ENCODE results near the gene ME3.

ME3 gene

GRCh38 chr11:86587264-86588193 is 84.9 kb downstream of the ME3 start:
- Mint-ChIP-seq H3K4me3 (no peak overlapping the region), H3K9me3 (no peaks in the 10 kb centered on the region), H3K27ac (no peak overlapping the region), H3K27me3 (ENCODE audit: low read depth) (no peaks in the 10 kb centered on the region), H3K36me3 (ENCODE audit: low read depth) (peaks cover 1% of the 10 kb centered on the region), H3K4me1 (ENCODE audit: low read depth) (peaks cover 26% of the 10 kb centered on the region)

DNA sequence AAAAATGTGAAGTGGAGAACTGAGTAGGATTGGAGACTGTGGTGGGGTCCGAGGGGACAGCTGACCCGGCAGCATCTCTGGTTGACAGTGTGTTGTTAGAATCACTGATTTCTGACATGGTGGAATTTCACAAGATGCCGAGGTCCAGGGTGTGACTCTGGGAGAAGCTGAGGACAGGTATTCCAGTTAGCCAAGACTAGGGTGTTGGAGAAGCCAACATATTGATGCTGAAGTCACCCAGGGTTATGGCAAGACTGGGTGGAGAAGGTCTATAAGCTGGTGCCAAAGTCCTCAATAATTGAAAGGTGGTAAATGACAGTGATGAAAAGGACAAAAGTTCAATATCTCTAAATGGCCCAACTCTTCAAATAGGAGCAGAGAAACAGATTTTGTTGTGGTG is 86.1 kb downstream of the ME3 start:
- no peaks in the 10 kb centered on the region for H3K36me3 Mint-ChIP-seq (ENCODE audit: low read depth)
- H3K4me1 Mint-ChIP-seq (ENCODE audit: low read depth) = peaks cover 17% of the 10 kb centered on the region
- no peaks in the 10 kb centered on the region for H3K9me3 Mint-ChIP-seq
- no peaks in the 10 kb centered on the region for H3K27me3 Mint-ChIP-seq (ENCODE audit: low read depth)
- no peak overlapping the region for H3K27ac Mint-ChIP-seq
- no peak overlapping the region for H3K4me3 Mint-ChIP-seq

GRCh38 chr11:86582898-86583297 is 89.5 kb downstream of the ME3 start:
- Mint-ChIP-seq H3K27ac (no peak overlapping the region), H3K4me1 (ENCODE audit: low read depth) (peaks cover 4% of the 10 kb centered on the region), H3K9me3 (no peaks in the 10 kb centered on the region), H3K27me3 (ENCODE audit: low read depth) (no peaks in the 10 kb centered on the region), H3K36me3 (ENCODE audit: low read depth) (no peaks in the 10 kb centered on the region), H3K4me3 (no peak overlapping the region)

- H3K36me3 Mint-ChIP-seq (ENCODE audit: low read depth) = no peaks in the 10 kb centered on the region
- H3K4me3 Mint-ChIP-seq = no peak overlapping the region
- H3K27me3 Mint-ChIP-seq (ENCODE audit: low read depth) = no peaks in the 10 kb centered on the region
- H3K27ac Mint-ChIP-seq = no peak overlapping the region
- peaks cover 2% of the 10 kb centered on the region for H3K4me1 Mint-ChIP-seq (ENCODE audit: low read depth)
- no peaks in the 10 kb centered on the region for H3K9me3 Mint-ChIP-seq
Measured at GRCh38 chr11:86580535-86580934, 91.9 kb downstream of the ME3 start.

GRCh38 chr11:86579406-86579731 is 93.0 kb downstream of the ME3 start:
- peaks cover 2% of the 10 kb centered on the region for H3K4me1 Mint-ChIP-seq (ENCODE audit: low read depth)
- H3K27me3 Mint-ChIP-seq (ENCODE audit: low read depth) = no peaks in the 10 kb centered on the region
- no peak overlapping the region for H3K4me3 Mint-ChIP-seq
- no peak overlapping the region for H3K27ac Mint-ChIP-seq
- no peaks in the 10 kb centered on the region for H3K36me3 Mint-ChIP-seq (ENCODE audit: low read depth)
- H3K9me3 Mint-ChIP-seq = no peaks in the 10 kb centered on the region

GRCh38 chr11:86578727-86579405 is 93.5 kb downstream of the ME3 start:
- peaks cover 2% of the 10 kb centered on the region for H3K4me1 Mint-ChIP-seq (ENCODE audit: low read depth)
- H3K27ac Mint-ChIP-seq = no peak overlapping the region
- no peaks in the 10 kb centered on the region for H3K27me3 Mint-ChIP-seq (ENCODE audit: low read depth)
- no peak overlapping the region for H3K4me3 Mint-ChIP-seq
- no peaks in the 10 kb centered on the region for H3K9me3 Mint-ChIP-seq
- no peaks in the 10 kb centered on the region for H3K36me3 Mint-ChIP-seq (ENCODE audit: low read depth)

- H3K27me3 Mint-ChIP-seq (ENCODE audit: low read depth) = no peaks in the 10 kb centered on the region
- H3K9me3 Mint-ChIP-seq = no peaks in the 10 kb centered on the region
- H3K27ac Mint-ChIP-seq = no peak overlapping the region
- no peak overlapping the region for H3K4me3 Mint-ChIP-seq
- H3K36me3 Mint-ChIP-seq (ENCODE audit: low read depth) = no peaks in the 10 kb centered on the region
- peaks cover 2% of the 10 kb centered on the region for H3K4me1 Mint-ChIP-seq (ENCODE audit: low read depth)
Measured at GRCh38 chr11:86577644-86578636, 94.5 kb downstream of the ME3 start.

DNA sequence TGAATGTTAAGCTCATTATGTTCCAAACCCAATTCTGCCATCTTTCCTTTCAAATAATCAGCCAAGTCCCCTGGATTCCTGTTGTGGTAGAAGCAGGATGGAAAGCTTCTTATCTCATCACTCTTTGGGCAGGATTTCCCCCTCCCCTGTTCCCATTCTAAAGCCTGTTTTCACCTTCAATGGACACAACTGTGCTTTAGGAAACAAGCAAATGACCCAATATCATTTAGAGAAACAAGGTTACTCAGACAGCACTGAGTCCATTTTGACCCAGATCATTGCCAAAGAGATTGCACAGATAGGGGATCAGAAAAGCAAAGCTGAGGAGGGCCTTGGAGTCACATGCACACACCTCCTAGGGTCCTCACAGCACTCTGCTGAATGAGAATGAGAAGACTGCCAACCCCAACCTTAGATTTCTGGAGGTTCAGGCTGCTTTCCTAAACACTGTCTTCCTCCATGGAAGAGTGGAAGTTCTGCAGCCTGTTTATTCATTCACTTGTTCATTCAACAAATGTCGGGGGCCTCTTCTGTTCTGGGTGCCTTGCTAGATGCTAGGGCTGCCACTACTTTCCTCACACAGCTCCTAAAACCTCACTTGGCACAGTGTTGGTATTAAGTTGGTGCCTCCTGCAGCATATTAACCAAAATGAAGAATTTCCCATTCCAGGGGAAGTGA is 95.3 kb downstream of the ME3 start:
- Mint-ChIP-seq H3K9me3 (no peaks in the 10 kb centered on the region), H3K27me3 (ENCODE audit: low read depth) (no peaks in the 10 kb centered on the region)

DNA sequence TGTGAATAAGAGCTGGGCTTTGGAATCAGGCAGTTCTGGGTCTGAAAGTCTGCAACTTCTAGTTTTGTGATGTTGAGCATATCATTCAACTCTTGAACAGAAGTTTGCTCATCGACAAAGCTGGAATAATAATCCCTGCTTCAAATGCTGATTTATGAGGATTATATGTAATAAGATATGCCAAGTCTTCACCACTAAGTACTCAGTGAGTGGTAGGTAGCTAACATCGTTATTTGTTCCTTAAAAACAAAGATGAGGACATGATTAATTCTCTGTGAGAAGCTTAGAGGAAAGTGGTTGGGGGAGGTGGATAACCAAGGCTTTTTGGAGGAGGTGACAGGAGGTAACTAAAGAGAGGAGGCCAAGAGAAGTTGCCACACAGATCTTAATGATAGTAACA is 96.5 kb downstream of the ME3 start:
- Mint-ChIP-seq H3K36me3 (ENCODE audit: low read depth) (no peaks in the 10 kb centered on the region), H3K9me3 (no peaks in the 10 kb centered on the region), H3K27ac (no peak overlapping the region), H3K27me3 (ENCODE audit: low read depth) (no peaks in the 10 kb centered on the region), H3K4me1 (ENCODE audit: low read depth) (peaks cover 2% of the 10 kb centered on the region), H3K4me3 (no peak overlapping the region)

More for the DNA sequence above, 95.3 kb downstream of the ME3 start:
- Mint-ChIP-seq H3K36me3 (ENCODE audit: low read depth) (no peaks in the 10 kb centered on the region), H3K4me1 (ENCODE audit: low read depth) (peaks cover 2% of the 10 kb centered on the region), H3K4me3 (no peak overlapping the region), H3K27ac (no peak overlapping the region)

- peaks cover 2% of the 10 kb centered on the region for H3K4me1 Mint-ChIP-seq (ENCODE audit: low read depth)
- H3K9me3 Mint-ChIP-seq = no peaks in the 10 kb centered on the region
- H3K4me3 Mint-ChIP-seq = no peak overlapping the region
- no peak overlapping the region for H3K27ac Mint-ChIP-seq
- H3K27me3 Mint-ChIP-seq (ENCODE audit: low read depth) = no peaks in the 10 kb centered on the region
- H3K36me3 Mint-ChIP-seq (ENCODE audit: low read depth) = no peaks in the 10 kb centered on the region
Measured at GRCh38 chr11:86575208-86575855, 97.1 kb downstream of the ME3 start.

DNA sequence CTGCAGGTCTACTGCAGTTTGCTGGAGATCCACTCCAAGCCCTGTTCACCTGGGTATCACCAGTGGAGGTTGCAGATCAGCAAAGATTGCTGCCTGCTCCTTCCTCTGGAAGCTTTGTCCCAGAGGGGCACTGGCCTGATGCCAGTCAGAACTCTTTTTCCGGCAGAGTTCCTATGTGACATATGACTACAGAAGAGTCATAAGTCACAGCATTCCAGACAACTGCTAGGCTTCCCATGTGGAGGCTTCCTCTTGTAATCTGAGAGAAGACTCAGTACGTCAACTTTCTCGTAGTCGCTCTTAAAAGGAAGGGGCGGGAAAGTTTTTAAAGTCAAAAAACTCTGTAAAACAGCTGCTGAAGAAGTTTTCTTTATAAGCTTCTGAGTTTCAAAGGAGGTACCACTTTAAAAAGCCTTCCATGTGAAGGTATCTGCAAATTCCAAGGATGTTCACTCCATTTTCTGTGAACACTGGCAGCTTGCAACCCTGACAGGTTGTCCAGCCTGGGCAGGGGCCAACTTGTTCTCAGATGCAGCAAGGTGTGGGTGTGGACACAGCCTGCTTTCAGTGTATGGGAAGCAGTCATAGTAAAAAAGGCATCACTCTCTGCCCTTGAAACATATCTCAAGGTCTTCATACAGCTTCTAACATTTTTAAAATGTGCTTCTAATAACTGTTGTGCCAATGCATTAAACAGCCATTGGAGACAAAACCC is 97.8 kb downstream of the ME3 start:
- Mint-ChIP-seq H3K4me3 (no peak overlapping the region), H3K27ac (no peak overlapping the region), H3K36me3 (ENCODE audit: low read depth) (no peaks in the 10 kb centered on the region), H3K4me1 (ENCODE audit: low read depth) (peaks cover 2% of the 10 kb centered on the region), H3K9me3 (no peaks in the 10 kb centered on the region), H3K27me3 (ENCODE audit: low read depth) (no peaks in the 10 kb centered on the region)

GRCh38 chr11:86571273-86571948 is 101.0 kb downstream of the ME3 start:
- peaks cover 2% of the 10 kb centered on the region for H3K4me1 Mint-ChIP-seq (ENCODE audit: low read depth)
- H3K9me3 Mint-ChIP-seq = no peaks in the 10 kb centered on the region
- no peaks in the 10 kb centered on the region for H3K36me3 Mint-ChIP-seq (ENCODE audit: low read depth)
- no peaks in the 10 kb centered on the region for H3K27me3 Mint-ChIP-seq (ENCODE audit: low read depth)
- no peak overlapping the region for H3K27ac Mint-ChIP-seq
- no peak overlapping the region for H3K4me3 Mint-ChIP-seq

GRCh38 chr11:86570451-86570850 is 102.0 kb downstream of the ME3 start:
- Mint-ChIP-seq H3K9me3 (no peaks in the 10 kb centered on the region), H3K4me1 (ENCODE audit: low read depth) (peaks cover 2% of the 10 kb centered on the region), H3K27me3 (ENCODE audit: low read depth) (no peaks in the 10 kb centered on the region), H3K4me3 (no peak overlapping the region), H3K36me3 (ENCODE audit: low read depth) (no peaks in the 10 kb centered on the region), H3K27ac (no peak overlapping the region)

Data from T-helper 1 cell treated with Interleukin-12 subunit alpha and Interleukin-12 subunit beta and Interleukin-4 antibody, amounts not matched to agents 30 μg/mL and 1 μg/mL, for 36 hours (primary cell).